T-helper 9 cell (primary cell): ENCODE measurements around the gene IPO4.
"Not testable (repeated sequence)": the region's sequence is repeated elsewhere in the genome, so short reads cannot be mapped to it uniquely, and the experiment has no call there.

Experiments used
- DNase-seq: peaks from one replicate; pipeline ENCODE4 v3.0.0-alpha.2; 2020
- total RNA-seq, 2 donors: gene quantifications; one replicate each; lab custom pipeline; 2026; lab: John Stamatoyannopoulos, UW

Gene IPO4
- 1.1 to 2.9 reads per million in 2 donors for total RNA-seq

- DNase-seq = peak; percentile 90
These were observed at the start of gene IPO4 for GRCh38 chr14:24188251-24189058. Gene IPO4, minus strand, starts transcription at chr14:24188816. Its CDS starts 29 bp downstream, at chr14:24188787.

GRCh38 chr14:24238123-24238522, 49.5 kb upstream of the IPO4 start:
- no peak for DNase-seq

- no peak for DNase-seq
These were observed 48.9 kb upstream of the IPO4 start for GRCh38 chr14:24237463-24237955.

GRCh38 chr14:24236689-24237462, 48.3 kb upstream of the IPO4 start:
- DNase-seq = no peak

- no peak for DNase-seq
These were observed 47.4 kb upstream of the IPO4 start for GRCh38 chr14:24235804-24236688.

- DNase-seq = no peak
These were observed 45.7 kb upstream of the IPO4 start for GRCh38 chr14:24234095-24235005.

GRCh38 chr14:24233538-24233866, 44.9 kb upstream of the IPO4 start:
- DNase-seq = no peak

GRCh38 chr14:24232645-24233537, 44.3 kb upstream of the IPO4 start, which contains the start of gene GMPR2:
Gene GMPR2, plus strand, starts transcription at chr14:24232929. Its CDS starts 325 bp downstream, at chr14:24233254.
- no peak for DNase-seq

- DNase-seq = peak; percentile 79
These were observed 43.6 kb upstream of the IPO4 start, which contains the start of gene NEDD8 for GRCh38 chr14:24232121-24232644. Gene NEDD8, minus strand, starts transcription at chr14:24232367. Its CDS starts 100 bp downstream, at chr14:24232267.

GRCh38 chr14:24231263-24232120, 42.9 kb upstream of the IPO4 start:
- no peak for DNase-seq

GRCh38 chr14:24228902-24229301, 40.3 kb upstream of the IPO4 start:
- no peak for DNase-seq

GRCh38 chr14:24226473-24226872, 37.9 kb upstream of the IPO4 start:
- no peak for DNase-seq

GRCh38 chr14:24224618-24225071, 36.0 kb upstream of the IPO4 start:
- DNase-seq = no peak

GRCh38 chr14:24222987-24223386, 34.4 kb upstream of the IPO4 start:
- not testable (repeated sequence) for DNase-seq

- no peak for DNase-seq
These were observed 30.9 kb upstream of the IPO4 start for GRCh38 chr14:24219521-24219920.

GRCh38 chr14:24219080-24219479, 30.5 kb upstream of the IPO4 start:
- DNase-seq = no peak

- DNase-seq = not testable (repeated sequence)
These were observed 28.3 kb upstream of the IPO4 start for GRCh38 chr14:24216876-24217275.

GRCh38 chr14:24216345-24216699, 27.7 kb upstream of the IPO4 start:
- no peak for DNase-seq
